Fibroblast of skin of left quadriceps (primary cell): ENCODE results near the gene L3MBTL1.

ENCODE experiments used
- DNase-seq, 2 experiments: peaks; one replicate each; pipeline ENCODE4 v3.0.0-alpha.2; 2013; ENCODE audit warnings: low read depth in 2 of 2

L3MBTL1 gene

GRCh38 chr20:43535370-43536004 is 28.0 kb downstream of the L3MBTL1 start:
- DNase-seq: no peak

GRCh38 chr20:43536041-43536816 is 28.7 kb downstream of the L3MBTL1 start:
- no peak for DNase-seq

DNA sequence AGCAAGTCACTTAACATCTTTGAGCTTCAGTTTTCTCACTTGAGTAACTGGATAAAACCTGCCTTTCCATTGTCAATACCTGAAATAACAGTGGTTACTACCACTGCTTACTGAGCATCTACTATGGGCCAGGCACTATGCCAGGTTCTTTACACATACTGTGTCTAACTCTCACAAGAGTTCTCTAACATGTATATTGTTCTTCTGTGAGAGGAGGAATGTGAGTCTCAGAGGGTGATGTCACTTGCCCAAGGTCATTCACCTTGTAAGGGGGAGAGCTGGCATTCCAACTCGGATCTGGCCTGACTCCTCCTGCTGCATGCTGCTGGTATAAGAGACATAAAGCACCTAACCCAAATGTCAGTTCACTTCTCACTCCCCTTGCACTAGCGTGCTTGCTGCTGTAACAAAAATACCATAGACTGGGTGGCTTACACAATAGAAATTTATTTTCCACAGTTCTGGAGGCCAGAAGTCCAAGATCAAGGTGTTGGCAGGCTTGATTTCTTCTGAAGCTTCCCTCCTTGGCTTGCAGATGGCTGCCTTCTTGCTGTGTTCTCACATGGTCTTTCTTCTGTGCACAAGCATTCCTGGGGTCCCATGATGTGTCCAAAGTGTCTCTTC is 29.4 kb downstream of the L3MBTL1 start:
- DNase-seq: no peak

GRCh38 chr20:43537921-43538877 is 30.7 kb downstream of the L3MBTL1 start:
- DNase-seq: peak in 1 of 2 experiments; percentile 31

GRCh38 chr20:43538878-43539700 is 31.6 kb downstream of the L3MBTL1 start:
- no peak for DNase-seq

- DNase-seq: no peak
These were observed 32.6 kb downstream of the L3MBTL1 start for GRCh38 chr20:43539975-43540672.

- no peak for DNase-seq
These were observed 33.2 kb downstream of the L3MBTL1 start for GRCh38 chr20:43540673-43541060.

DNA sequence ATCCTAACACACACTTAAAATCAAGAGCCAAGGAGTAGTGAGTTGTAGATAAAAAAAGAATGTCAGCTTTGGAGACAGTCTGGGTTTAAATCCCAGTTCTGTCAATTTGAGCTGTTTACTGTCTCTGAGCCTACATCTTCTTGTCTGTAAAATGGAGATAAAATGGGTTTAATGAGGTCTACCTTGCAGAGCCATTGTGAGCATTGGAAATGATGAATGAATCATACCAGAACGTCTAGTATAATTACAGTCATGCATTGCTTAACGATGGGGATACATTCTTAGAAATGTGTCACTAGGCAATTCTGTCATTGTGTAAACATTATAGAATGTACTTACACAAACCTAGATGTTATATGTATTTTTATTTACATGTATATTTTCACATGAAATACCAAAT is 33.7 kb downstream of the L3MBTL1 start:
- DNase-seq: no peak

GRCh38 chr20:43542161-43542560 is 34.7 kb downstream of the L3MBTL1 start:
- DNase-seq: no peak

GRCh38 chr20:43542674-43543073 is 35.2 kb downstream of the L3MBTL1 start:
- no peak for DNase-seq

DNA sequence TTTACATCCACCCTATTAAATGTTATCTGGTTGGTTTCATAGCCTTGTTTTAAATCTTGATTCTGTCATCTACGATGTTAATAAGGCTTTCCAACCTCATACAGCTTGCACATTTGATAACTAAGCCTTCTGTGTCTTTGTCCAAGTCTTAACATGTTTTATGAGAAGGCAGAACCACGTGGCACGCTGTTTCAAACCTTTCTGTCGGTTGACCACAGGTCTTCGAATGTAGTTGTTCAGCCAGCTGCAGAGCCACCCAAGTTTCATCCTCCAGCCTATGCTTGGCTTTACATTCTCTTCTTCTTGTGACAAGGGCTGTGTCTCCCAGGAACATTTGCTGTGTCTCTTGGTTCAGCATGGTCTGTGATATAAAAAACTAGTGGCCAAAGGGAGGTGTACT is 35.6 kb downstream of the L3MBTL1 start:
- DNase-seq: no peak

DNA sequence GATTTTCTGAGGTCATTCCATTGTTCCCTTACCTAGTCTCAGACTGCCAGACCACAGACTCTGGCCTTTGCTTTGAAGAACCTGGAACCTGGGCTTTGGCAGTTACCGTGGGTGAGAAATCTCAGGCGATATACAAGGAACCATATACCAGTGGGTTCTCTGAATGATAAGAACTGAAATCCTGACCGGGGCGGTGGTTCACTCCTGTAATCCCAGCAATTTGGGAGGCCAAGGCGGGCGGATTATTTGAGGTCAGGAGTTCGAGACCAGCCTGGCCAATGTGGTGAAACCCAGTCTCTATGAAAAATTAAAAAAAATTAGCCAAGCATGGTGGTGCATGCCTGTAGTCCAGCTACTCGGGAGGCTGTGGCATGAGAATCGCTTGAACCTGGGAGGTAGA is 37.0 kb downstream of the L3MBTL1 start:
- no peak for DNase-seq

- DNase-seq: no peak
These were observed 38.5 kb downstream of the L3MBTL1 start for GRCh38 chr20:43545837-43546578.

- DNase-seq: no peak
These were observed 40.9 kb downstream of the L3MBTL1 start for GRCh38 chr20:43548273-43548880.

DNA sequence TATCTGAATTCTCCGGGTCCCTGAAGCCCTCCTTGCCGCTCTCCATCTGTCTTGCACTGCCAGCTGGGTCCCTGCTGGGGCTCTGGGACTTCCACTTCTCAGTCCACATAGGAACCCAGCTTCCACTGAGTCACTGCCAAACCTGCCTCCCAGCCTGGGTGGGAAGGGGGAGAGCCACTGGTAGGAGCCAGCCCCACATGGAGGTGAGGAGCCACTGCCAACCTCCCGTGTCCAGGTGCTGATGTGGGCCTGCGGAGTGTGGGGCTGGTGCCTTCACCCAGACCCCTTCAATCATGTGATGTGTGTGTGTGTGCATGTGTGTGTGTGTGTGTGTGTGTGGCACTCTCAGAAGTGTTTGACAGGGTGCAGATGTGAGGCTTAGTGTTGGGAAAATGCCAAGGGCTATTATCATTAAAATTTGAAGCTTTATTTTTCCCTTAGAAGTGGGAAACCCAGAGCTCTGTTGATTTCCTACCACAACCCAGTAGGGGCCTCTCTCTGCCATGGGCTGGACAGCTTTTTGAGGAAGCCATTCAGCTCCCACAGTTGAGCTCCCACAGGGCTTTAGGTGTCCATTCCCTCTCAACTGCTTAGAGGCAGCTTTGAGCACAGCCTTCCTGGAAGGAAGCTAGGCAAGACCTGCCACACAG is 42.0 kb downstream of the L3MBTL1 start:
- DNase-seq: no peak

DNA sequence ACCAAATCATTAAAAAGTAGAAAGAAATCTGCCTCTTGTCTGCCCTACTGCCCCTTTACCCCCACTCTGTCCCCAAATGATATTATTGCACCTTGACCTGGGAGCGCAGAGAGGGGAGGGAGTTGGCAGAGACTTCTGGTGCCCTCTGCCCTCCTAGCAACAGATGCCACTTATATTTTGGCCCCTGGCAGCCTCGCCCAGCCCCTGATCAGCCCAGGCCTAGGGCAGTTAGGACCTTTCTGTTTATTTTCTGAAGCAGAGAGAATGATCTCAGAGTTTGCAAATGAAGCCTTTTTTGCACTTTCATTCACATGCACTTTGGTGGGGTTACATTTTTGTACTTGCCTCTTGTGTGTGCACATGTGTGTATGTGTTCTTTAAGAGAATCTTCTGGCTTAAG is 43.0 kb downstream of the L3MBTL1 start:
- no peak for DNase-seq

GRCh38 chr20:43554369-43554768 is 46.9 kb downstream of the L3MBTL1 start:
- DNase-seq: no peak

- DNase-seq: no peak
These were observed 51.1 kb downstream of the L3MBTL1 start, which contains the start of gene SGK2 for GRCh38 chr20:43558412-43559146. TSS of gene SGK2 (plus strand) at chr20:43559027. CDS start at chr20:43566496, 7,469 bp downstream.
